Small intestine (tissue), 7 donors: Measurements from ENCODE around the gene KIF18B. TPM values are rescaled to one million over a fixed set of nuclear protein-coding genes. Genes with fewer than 3 reads are reported as not detected.

Source experiments
- DNase-seq, 2 donors: peaks; one replicate each; pipeline versions ENCODE4 v3.0.0 to v3.0.0-alpha.2; 2013
- FAIRE-seq: peaks from 2 replicates; lab custom pipeline; 2012; peaks lifted over from hg19 to GRCh38; lab: Jason Lieb, UNC
- H3K27ac ChIP-seq, 3 donors: one replicate each; pipeline ENCODE4 v1.5.1; 2013; ENCODE audit warnings: low read length in 2 of 3, mild to moderate bottlenecking in 2 of 3, control low read depth in 1 of 3, inconsistent platforms in 1 of 3, low read depth in 1 of 3, moderate library complexity in 1 of 3
- H3K27me3 ChIP-seq, 3 donors: one replicate each; pipeline ENCODE4 v1.6.1; 2013; ENCODE audit warnings: low read length in 3 of 3, inconsistent platforms in 1 of 3; ENCODE audit not compliant: control insufficient read depth in 3 of 3, insufficient read depth in 3 of 3
- H3K36me3 ChIP-seq, 3 donors: one replicate each; pipeline ENCODE4 v1.6.1; 2013; ENCODE audit warnings: low read length in 3 of 3, inconsistent platforms in 1 of 3, low read depth in 1 of 3, mild to moderate bottlenecking in 1 of 3, moderate library complexity in 1 of 3; ENCODE audit not compliant: control insufficient read depth in 3 of 3, insufficient read depth in 2 of 3
- H3K4me1 ChIP-seq, 3 donors: one replicate each; pipeline ENCODE4 v1.6.1; 2013; ENCODE audit warnings: low read length in 2 of 3, inconsistent platforms in 1 of 3, low read depth in 1 of 3, mild to moderate bottlenecking in 1 of 3, moderate library complexity in 1 of 3; ENCODE audit not compliant: control insufficient read depth in 3 of 3, insufficient read depth in 2 of 3
- H3K4me3 ChIP-seq, 3 donors: one replicate each; pipeline ENCODE4 v1.5.1; 2013; ENCODE audit warnings: low read length in 3 of 3, control low read depth in 1 of 3, inconsistent platforms in 1 of 3, low read depth in 1 of 3, mild to moderate bottlenecking in 1 of 3, moderate library complexity in 1 of 3
- H3K9me3 ChIP-seq, 2 donors: one replicate each; pipeline ENCODE4 v1.6.1; 2013; ENCODE audit warnings: low read depth in 1 of 2, low read length in 1 of 2; ENCODE audit not compliant: control insufficient read depth in 2 of 2, insufficient read depth in 1 of 2
- WGBS, 3 donors: extraction: QIAGEN DNeasy Blood & Tissue Kit; methylation state at CpG; one replicate each; pipeline ENCODE4 v1.1.7; 2013; 5-methylcytosine and 5-hydroxymethylcytosine counted together
- polyA plus RNA-seq, 4 donors: library from polyadenylated mRNA; stranded (reverse) in 3 of 4; unstranded in 1 of 4; fragments of 200-250 nt in 3 of 4; fragments of 120-200 nt in 1 of 4; gene quantifications; one replicate each; pipeline versions ENCODE4 v1.2.1 to v1.2.3, GENCODE V29; 2013
- donor health status: healthy with polysubstance abuse.
- donor health status: control.
- donor health status: control.
- donor health status: Bipolar disorder and iron deficiency.
- donor health status: healthy.

Gene KIF18B
- polyA plus RNA-seq, 4 donors = 0.27 to 9.5 (median 3.8) TPM

DNA sequence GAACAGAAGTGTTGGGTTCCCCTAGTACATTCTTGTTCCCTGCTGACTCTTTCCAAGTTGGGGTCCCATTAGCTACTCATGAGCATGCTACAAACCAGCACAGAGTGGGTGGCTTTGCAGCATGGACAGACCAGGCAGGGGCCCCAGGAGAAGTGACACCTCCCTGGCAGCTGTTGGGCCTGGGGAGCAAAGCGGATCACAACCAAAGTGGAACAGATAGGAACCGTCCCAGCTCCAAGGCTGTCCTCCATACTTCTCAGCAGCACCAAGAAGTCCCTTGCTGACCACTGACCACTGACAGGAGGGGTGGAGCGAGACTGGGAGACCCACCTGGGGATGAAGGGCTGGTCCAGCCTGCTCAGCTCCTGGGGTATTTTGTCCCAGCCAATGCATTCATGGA is 19.9 kb downstream of the KIF18B start:
- FAIRE-seq (no peak), DNase-seq (no peak)
- Histone ChIP-seq H3K4me1 (no peaks in the 10 kb centered on the region), H3K9me3 (no peaks in the 10 kb centered on the region), H3K27me3 (peaks cover 0 to 2% (median 0%) of the 10 kb centered on the region in 3 donors), H3K27ac (no peak overlapping the region), H3K36me3 (peaks cover 0 to 58% (median 0%) of the 10 kb centered on the region in 3 donors), H3K4me3 (no peak overlapping the region)
- WGBS, 3 donors = 87 to 96% (median 92%) methylated on average over 3 of the region's 3 CpGs

DNA sequence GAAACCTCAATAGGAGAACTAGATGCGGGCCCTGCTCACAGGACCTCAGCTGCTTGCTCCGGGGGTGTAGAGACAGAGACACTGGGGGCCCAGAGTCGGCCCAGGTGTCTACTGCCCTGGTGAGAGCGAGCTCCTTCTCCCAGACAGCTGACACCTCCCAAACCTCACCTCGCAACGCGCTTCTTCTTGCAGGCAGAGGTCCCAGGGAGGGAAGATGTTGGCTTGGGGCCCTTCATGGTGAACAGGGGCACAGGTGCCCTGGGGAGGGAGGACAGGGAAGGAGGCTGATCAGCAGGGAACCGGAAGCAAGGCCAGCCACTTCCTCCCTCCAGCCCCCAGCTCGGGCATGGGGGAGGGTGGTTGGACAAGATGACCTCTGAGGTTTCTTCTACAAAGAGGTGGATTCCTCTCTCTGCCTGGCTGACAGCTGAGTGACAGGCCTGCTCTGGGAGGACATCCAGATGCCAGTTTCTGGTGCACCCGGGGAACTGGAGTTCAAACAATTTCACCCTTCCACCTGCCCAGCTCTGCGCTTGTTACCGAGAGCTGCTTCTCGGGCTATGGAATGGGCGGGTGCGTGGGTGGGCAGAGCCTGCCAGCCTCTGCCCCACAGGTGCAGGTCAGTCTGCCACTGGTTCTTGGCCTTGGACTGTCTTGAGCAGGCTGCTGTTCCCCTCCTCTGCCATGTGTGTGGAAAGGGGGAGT is 20.6 kb downstream of the KIF18B start:
- H3K4me1 ChIP-seq = no peaks in the 10 kb centered on the region
- DNase-seq (no peak), FAIRE-seq (no peak)
- no peak overlapping the region for H3K27ac ChIP-seq
- peaks cover 0 to 7% (median 0%) of the 10 kb centered on the region in 3 donors for H3K27me3 ChIP-seq
- no peak overlapping the region for H3K4me3 ChIP-seq
- H3K36me3 ChIP-seq = peaks cover 0 to 52% (median 0%) of the 10 kb centered on the region in 3 donors
- no peaks in the 10 kb centered on the region for H3K9me3 ChIP-seq
- 92 to 93% (median 93%) methylated on average over 15 of the region's 15 CpGs for WGBS, 3 donors

DNA sequence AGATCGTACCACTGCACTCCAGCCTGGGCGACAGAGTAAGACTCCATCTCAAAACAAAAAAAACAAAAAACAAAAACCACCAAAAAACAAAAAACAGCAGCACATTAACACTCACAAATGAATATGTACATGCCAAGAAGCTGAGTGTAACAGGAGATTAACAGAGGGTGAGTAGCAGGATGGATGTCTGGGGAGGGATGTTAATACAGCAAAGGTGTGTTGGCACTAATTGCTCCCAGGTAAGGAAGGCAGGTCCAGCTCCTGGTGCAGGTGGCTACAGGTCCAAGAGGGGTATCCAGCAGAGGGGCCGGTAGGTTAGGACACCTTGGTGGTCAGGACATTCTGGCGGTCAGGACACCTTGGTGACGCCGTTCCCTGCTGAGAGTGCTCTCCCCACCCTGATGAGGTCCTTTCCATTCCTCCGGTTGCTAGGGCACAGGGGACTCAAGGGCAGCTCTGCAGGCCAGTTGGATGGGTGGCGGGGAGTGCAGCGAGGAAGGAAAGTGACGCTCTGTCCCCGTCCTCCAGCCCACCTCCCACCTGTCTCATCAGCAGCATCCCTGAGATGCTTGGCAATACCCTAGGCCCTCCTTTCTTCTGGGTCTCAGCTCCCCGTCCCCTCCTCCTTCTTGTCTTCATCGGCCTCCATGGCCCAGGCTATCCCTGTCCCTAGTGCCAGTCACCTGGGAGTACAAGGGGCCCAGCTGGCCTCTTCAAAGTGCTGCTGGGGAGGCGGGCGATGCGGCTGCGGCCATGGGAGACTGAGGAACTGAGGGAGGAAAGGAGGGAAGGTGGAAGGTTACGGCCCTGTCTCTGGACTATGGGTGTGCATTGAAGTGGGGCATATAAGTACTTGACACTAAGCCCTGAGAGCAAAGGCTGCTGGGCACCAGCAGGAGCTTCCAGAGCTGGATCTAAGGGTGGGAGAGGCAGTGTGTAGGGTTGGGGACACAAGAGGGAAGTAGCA is 21.6 kb downstream of the KIF18B start:
- 96 to 97% (median 96%) methylated on average over 18 of the region's 18 CpGs for WGBS, 3 donors
- no peak overlapping the region for H3K27ac ChIP-seq
- DNase-seq = no peak
- peaks cover 0 to 15% (median 0%) of the 10 kb centered on the region in 3 donors for H3K27me3 ChIP-seq
- H3K4me3 ChIP-seq = no peak overlapping the region
- no peaks in the 10 kb centered on the region for H3K9me3 ChIP-seq
- FAIRE-seq = no peak
- peaks cover 0 to 44% (median 0%) of the 10 kb centered on the region in 3 donors for H3K36me3 ChIP-seq
- H3K4me1 ChIP-seq = no peaks in the 10 kb centered on the region

DNA sequence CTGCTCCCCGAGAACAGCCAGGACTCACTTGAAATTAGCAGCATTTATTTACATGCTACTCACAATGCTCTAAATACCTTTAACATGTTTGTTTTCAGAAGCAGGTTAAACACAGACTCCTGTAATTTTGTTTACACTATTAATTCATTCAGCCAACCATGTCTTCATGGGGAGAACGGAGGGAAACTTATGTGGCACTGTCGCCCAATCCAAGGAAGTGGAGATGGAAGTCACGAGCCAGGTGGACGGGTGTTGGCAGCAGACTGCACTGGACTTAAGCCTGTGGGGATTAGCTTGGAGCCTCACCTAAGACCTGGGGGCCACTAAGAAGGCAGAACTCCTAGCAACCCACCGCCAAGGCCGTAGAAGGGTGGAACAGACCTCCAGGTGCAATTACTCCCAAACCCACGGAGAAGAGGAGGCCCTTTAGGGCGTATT is 23.4 kb downstream of the KIF18B start:
- Histone ChIP-seq H3K4me1 (no peaks in the 10 kb centered on the region), H3K27ac (no peak overlapping the region), H3K4me3 (no peak overlapping the region), H3K36me3 (peaks cover 0 to 33% (median 0%) of the 10 kb centered on the region in 3 donors), H3K9me3 (no peaks in the 10 kb centered on the region), H3K27me3 (peaks cover 0 to 25% (median 0%) of the 10 kb centered on the region in 3 donors)
- 52 to 77% (median 59%) methylated on average over 9 of the region's 9 CpGs for WGBS, 3 donors
- FAIRE-seq (no peak), DNase-seq (no peak)

DNA sequence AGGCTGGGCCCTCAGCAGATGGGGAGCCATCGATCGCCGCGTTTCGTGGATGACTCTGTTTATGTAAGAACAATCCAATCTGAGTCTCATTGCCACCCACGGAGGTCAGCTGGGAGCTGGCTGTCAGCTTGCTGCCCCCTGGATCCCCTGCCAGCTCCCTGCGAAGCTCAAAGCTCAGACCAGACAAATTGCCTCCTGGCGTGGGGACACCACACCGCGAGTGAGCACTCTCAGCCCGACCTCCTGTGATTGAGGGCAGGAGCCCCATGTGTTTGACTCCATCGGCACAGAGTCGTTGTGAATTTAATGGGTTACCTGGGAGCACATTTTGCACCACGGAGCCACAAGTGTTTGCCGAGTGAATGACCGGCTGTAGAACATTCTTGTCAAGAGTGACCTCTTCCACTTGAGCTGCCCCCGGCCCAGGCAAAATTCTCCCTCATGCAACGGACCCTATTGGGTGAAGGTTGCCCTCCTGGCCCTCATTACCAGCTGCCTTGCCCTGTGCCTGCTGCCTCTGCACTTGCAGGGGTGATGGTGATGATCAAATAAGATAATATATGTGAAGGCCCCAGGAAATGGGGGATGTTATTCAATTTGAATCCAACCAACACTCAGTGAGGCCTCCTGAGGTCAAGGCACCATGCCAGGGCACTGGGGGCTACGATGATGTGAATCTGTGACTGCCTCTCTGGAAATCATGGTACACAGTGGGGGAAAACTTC is 24.7 kb downstream of the KIF18B start:
- FAIRE-seq = no peak
- Histone ChIP-seq H3K4me1 (no peaks in the 10 kb centered on the region), H3K4me3 (no peak overlapping the region), H3K36me3 (peaks cover 0 to 21% (median 0%) of the 10 kb centered on the region in 3 donors), H3K9me3 (no peaks in the 10 kb centered on the region), H3K27me3 (peaks cover 0 to 25% (median 0%) of the 10 kb centered on the region in 3 donors), H3K27ac (no peak overlapping the region)
- DNase-seq = no peak
- 75 to 80% (median 79%) methylated on average over 18 to 19 of the region's 19 CpGs for WGBS, 3 donors

DNA sequence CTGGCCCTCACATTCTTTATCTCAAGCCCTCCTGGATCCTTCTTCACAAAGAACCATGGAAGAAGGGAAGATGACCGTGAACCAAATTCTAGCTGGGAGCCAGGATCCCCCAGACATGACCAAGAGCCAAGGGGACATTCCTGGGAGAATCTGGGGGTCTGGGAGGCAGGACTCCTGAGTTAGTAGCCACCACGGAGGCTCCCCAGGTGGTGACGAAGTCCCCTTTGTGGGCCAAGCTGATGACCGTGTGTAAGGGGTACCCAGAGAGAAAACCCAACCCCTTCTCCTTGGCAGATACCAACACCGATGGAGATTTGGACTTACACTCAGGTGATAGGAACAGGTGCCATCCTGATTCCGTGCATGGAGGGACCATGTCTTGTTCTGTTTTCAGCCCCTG is 25.4 kb downstream of the KIF18B start:
- Histone ChIP-seq H3K9me3 (no peaks in the 10 kb centered on the region), H3K27ac (no peak overlapping the region), H3K27me3 (peaks cover 0 to 25% (median 0%) of the 10 kb centered on the region in 3 donors), H3K4me1 (no peaks in the 10 kb centered on the region), H3K36me3 (peaks cover 0 to 13% (median 0%) of the 10 kb centered on the region in 3 donors), H3K4me3 (no peak overlapping the region)
- WGBS, 3 donors = 78 to 89% (median 86%) methylated on average over 6 of the region's 6 CpGs
- DNase-seq (no peak), FAIRE-seq (no peak)

DNA sequence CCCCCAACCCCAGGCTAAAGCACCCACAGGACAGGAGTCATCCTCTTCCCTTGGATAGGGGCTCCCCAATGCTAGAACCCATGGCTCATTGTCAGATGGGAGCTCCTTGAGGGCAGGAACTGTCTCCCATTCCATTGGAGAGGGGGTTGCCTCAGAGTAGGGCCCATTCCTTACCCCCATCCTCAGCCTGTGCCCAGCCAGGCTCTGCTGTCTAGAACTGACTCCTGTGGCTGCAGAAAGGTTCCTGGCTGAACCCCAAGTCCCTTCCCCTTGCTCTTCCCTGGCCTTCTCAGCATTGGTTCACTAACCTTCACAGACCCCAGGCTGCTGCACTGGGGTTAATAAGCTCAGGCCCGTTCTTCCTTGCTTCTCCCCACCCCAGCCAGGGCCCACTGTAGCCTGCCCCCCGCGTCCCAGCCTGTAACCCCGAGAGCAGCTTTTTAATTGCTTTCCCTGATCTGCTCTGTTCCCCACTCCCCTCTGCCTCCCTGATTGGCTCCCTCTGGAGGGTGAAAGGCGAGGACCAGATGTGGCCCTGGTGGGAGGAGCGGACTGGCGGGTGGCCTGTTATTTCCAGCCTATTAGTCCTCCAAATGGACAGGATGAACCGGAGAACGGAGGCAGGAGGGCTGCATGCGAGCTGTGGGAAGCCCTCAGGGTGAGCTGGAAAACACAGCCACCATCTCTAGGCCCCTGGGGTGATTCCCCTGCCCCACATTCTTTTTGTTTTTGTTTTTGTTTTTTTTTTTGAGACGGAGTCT is 26.3 kb downstream of the KIF18B start:
- H3K27me3 ChIP-seq = peaks cover 0 to 25% (median 0%) of the 10 kb centered on the region in 3 donors
- 61 to 70% (median 67%) methylated on average over 11 of the region's 11 CpGs for whole genome bisulfite sequencing, 3 donors
- H3K4me3 ChIP-seq = no peak overlapping the region
- no peaks in the 10 kb centered on the region for H3K9me3 ChIP-seq
- peaks cover 0 to 5% (median 0%) of the 10 kb centered on the region in 3 donors for H3K36me3 ChIP-seq
- DNase-seq = no peak
- no peak overlapping the region for H3K27ac ChIP-seq
- FAIRE-seq = no peak
- H3K4me1 ChIP-seq = no peaks in the 10 kb centered on the region
